HepG2 (cell line): ENCODE data around the gene PPIL3. TPM values are rescaled to one million over a fixed set of nuclear protein-coding genes. Genes with fewer than 3 reads are reported as not detected.

ENCODE experiments used
- AKNA ChIP-seq: sonication (generic); formaldehyde crosslinking; IDR thresholded peaks from 2 replicates; pipeline ENCODE4 v1.4.0; 2020; ENCODE audit warnings: missing genetic modification reagents, borderline replicate concordance
- BATF2 ChIP-seq: sonication (generic); formaldehyde crosslinking; IDR thresholded peaks from 2 replicates; pipeline ENCODE4 v1.8.0; 2022; ENCODE audit warnings: mild to moderate bottlenecking, missing genetic modification reagents, moderate library complexity
- BHLHE40 ChIP-seq: IDR thresholded peaks from 2 replicates; pipeline ENCODE4 v1.6.1; 2011; ENCODE audit warnings: low read length, improper control_type of control experiment
- CENPX ChIP-seq: sonication (generic); formaldehyde crosslinking; IDR thresholded peaks from 2 replicates; pipeline ENCODE4 v1.9.0; 2021; ENCODE audit warnings: mild to moderate bottlenecking, missing genetic modification reagents, moderate library complexity
- CHCHD3 ChIP-seq: sonication (generic); formaldehyde crosslinking; IDR thresholded peaks from 2 replicates; pipeline ENCODE4 v1.8.0; 2022; ENCODE audit warnings: mild to moderate bottlenecking, missing genetic modification reagents, moderate library complexity
- GLI4 ChIP-seq: sonication (generic); formaldehyde crosslinking; IDR thresholded peaks from 2 replicates; pipeline ENCODE4 v1.5.1; 2020; ENCODE audit warnings: missing genetic modification reagents, mild to moderate bottlenecking, moderate library complexity, borderline replicate concordance
- HDAC1 ChIP-seq: sonication (generic); formaldehyde crosslinking; IDR thresholded peaks from 2 replicates; pipeline ENCODE4 v1.5.1; 2020; ENCODE audit warnings: mild to moderate bottlenecking, missing genetic modification reagents
- HNRNPH1 ChIP-seq: fragments of 200-400 bp; formaldehyde crosslinking; optimal IDR thresholded peaks from 2 replicates; pipeline ENCODE3; 2017; ENCODE audit warnings: mild to moderate bottlenecking, low read depth, low read length
- HOXA7 ChIP-seq: sonication (generic); formaldehyde crosslinking; IDR thresholded peaks from 2 replicates; pipeline ENCODE4 v1.8.1; 2022; ENCODE audit warnings: mild to moderate bottlenecking, missing genetic modification reagents, moderate library complexity
- KLF6 ChIP-seq: IDR thresholded peaks from 2 replicates; pipeline ENCODE4 v1.8.0; 2016; ENCODE audit warnings: missing biosample characterization, missing genetic modification reagents
- NCOA1 ChIP-seq: sonication (generic); formaldehyde crosslinking; IDR thresholded peaks from 2 replicates; pipeline ENCODE4 v1.9.0; 2021; ENCODE audit warnings: missing genetic modification reagents
- NR0B2 ChIP-seq: sonication (generic); formaldehyde crosslinking; IDR thresholded peaks from 2 replicates; pipeline ENCODE4 v1.4.0; 2020; ENCODE audit warnings: mild to moderate bottlenecking, missing genetic modification reagents
- STAT6 ChIP-seq: sonication (generic); formaldehyde crosslinking; IDR thresholded peaks from 2 replicates; pipeline ENCODE4 v1.4.0; 2020; ENCODE audit warnings: missing genetic modification reagents, mild to moderate bottlenecking, borderline replicate concordance
- TBP ChIP-seq: sonication (generic); formaldehyde crosslinking; IDR thresholded peaks from 2 replicates; pipeline ENCODE4 v1.5.0; 2020; ENCODE audit warnings: missing genetic modification reagents
- ZNF280B ChIP-seq: sonication (generic); formaldehyde crosslinking; IDR thresholded peaks from 2 replicates; pipeline ENCODE4 v1.5.0; 2020; ENCODE audit warnings: missing genetic modification reagents, mild to moderate bottlenecking, borderline replicate concordance
- ZNF317 ChIP-seq: sonication (generic); formaldehyde crosslinking; IDR thresholded peaks from 2 replicates; pipeline ENCODE4 v1.5.0; 2020; ENCODE audit warnings: mild to moderate bottlenecking, missing genetic modification reagents
- ZNF543 ChIP-seq: sonication (generic); formaldehyde crosslinking; IDR thresholded peaks from 2 replicates; pipeline ENCODE4 v1.4.0; 2020; ENCODE audit warnings: mild to moderate bottlenecking, missing genetic modification reagents
- ZNF557 ChIP-seq: sonication (generic); formaldehyde crosslinking; IDR thresholded peaks from 2 replicates; pipeline ENCODE4 v1.4.0; 2020; ENCODE audit warnings: missing genetic modification reagents
- ZNF576 ChIP-seq: sonication (generic); formaldehyde crosslinking; IDR thresholded peaks from 2 replicates; pipeline ENCODE4 v1.4.0; 2020; ENCODE audit warnings: mild to moderate bottlenecking, missing genetic modification reagents
- polyA plus RNA-seq, 8 experiments: library from polyadenylated mRNA; depleted of rRNA in 3 of 8; stranded (reverse) in 7 of 8; unstranded in 1 of 8; fragments of >200 nt; fragmentation: Illumina TruSeq in 4 of 8; extraction: Trizol in 4 of 8; gene quantifications; 2 replicates each; pipeline versions ENCODE4 v1.2.1 to v1.2.3, GENCODE V29; 2011 to 2016; ENCODE audit warnings: low read depth in 4 of 8, missing spikeins in 1 of 8, mixed read lengths in 1 of 8; ENCODE audit not compliant: insufficient read depth in 1 of 8
- total RNA-seq, 5 experiments: library from RNA; depleted of rRNA; stranded (reverse); fragments of >200 nt; fragmentation: Illumina TruSeq; extraction: Trizol; gene quantifications; 2 replicates each; pipeline ENCODE4 v1.2.3, GENCODE V29; 2016; ENCODE audit warnings: low read depth in 1 of 5

Gene PPIL3
- total and polyA plus RNA-seq, 2 of the 13 experiments (the other 11 are each of a cell fraction or from before 2014, with no cell fraction given) = 98.7 to 107 TPM

- TF ChIP-seq GLI4 (CRISPR knock-in tag) = no peak
- TF ChIP-seq ZNF317 = 0 out of 2 replicates have a peak, but pooled peaks have one; percentile 32
- no peak for TF ChIP-seq HOXA7 (CRISPR knock-in tag)
- no peak for TF ChIP-seq HNRNPH1
- no peak for TF ChIP-seq AKNA (CRISPR knock-in tag)
- TF ChIP-seq NCOA1 = no peak
- TF ChIP-seq ZNF543 (CRISPR knock-in tag) = no peak
- no peak for TF ChIP-seq ZNF576
- no peak for TF ChIP-seq HDAC1 (CRISPR knock-in tag)
- no peak for TF ChIP-seq BHLHE40
- TF ChIP-seq STAT6 (CRISPR knock-in tag) = no peak
- no peak for TF ChIP-seq NR0B2 (CRISPR knock-in tag)
- no peak for TF ChIP-seq KLF6
- no peak for TF ChIP-seq ZNF557 (CRISPR knock-in tag)
- no peak for TF ChIP-seq TBP
- TF ChIP-seq CENPX = no peak
- TF ChIP-seq CHCHD3 (CRISPR knock-in tag) = no peak
- no peak for TF ChIP-seq BATF2 (CRISPR knock-in tag)
- TF ChIP-seq ZNF280B (CRISPR knock-in tag) = no peak
Measured at GRCh38 chr2:200901459-200902072, 12.7 kb upstream of the PPIL3 start (continued).
